Heart left ventricle (tissue), 13 donors: ENCODE measurements around the gene SLC25A13.

Source experiments
- CTCF ChIP-seq, 12 donors: fragments of 200-600 bp; sonication (generic) in 4 of 12; IDR thresholded peaks; one replicate each; pipeline versions ENCODE4 v1.5.0 to v1.8.0; 2018 to 2022; ENCODE audit warnings: antibody characterized with exemption in 12 of 12, mild to moderate bottlenecking in 5 of 12
- POLR2A ChIP-seq, 2 donors: fragments of 450-650 bp; IDR thresholded peaks; one replicate each; pipeline ENCODE4 v1.6.1; 2017; ENCODE audit warnings: antibody characterized with exemption in 2 of 2, mild to moderate bottlenecking in 2 of 2, moderate library complexity in 2 of 2
- donor health status: ischemic (EF 13 %, LVEDD 7.1; RV severe dilation, severe dysfunction).
- donor health status: DM: no; HTN: yes; CAD: no.
- donor health status: DM: no; HTN: no; CAD: no.
- donor health status: ischemic (EF 25% LVEDD 6.9; RV normal size, moderate dysfunction).
- donor health status: ischemic (EF 25% LVEDD 5.7; RV mildly dilated, moderate dysfunction).
- donor health status: ischemic (EF 35%, LVEDD 5.7; RV mildly dilated, moderate dysfunction).
- donor health status: nonischemic (EF 11% LVEDD 7.7; RV severe dilation, severe dysfunction).
- donor health status: DM: yes; HTN: yes; CAD: no.
- donor health status: PGD.
- donor health status: ischemic (EF 29% LVEDD 5.4; RV normal size, mild dysfunction).
- donor health status: nonischemic (EF 23%, LVEDD 6.1; RV moderate dilation, normal function).

GRCh38 chr7:96300502-96300901 is 21.4 kb downstream of the SLC25A13 start:
- TF ChIP-seq POLR2A (IDR thresholded peaks at IDR 0.05) (no peak), CTCF (IDR thresholded peaks at IDR 0.05) (no peak)
